ENCODE data around the gene COL11A1. TPM values are rescaled to one million over a fixed set of nuclear protein-coding genes. Genes with fewer than 3 reads are reported as not detected.
"Not testable (repeated sequence)": the region's sequence is repeated elsewhere in the genome, so short reads cannot be mapped to it uniquely, and the experiment has no call there.

Gene COL11A1
- total RNA-seq, 1 donor from 2014 or later = not detected

GRCh38 chr1:102933362-102933761, 175.0 kb downstream of the COL11A1 start:
- intact Hi-C loops (cut with micrococcal nuclease) = not testable (repeated sequence)

DNA sequence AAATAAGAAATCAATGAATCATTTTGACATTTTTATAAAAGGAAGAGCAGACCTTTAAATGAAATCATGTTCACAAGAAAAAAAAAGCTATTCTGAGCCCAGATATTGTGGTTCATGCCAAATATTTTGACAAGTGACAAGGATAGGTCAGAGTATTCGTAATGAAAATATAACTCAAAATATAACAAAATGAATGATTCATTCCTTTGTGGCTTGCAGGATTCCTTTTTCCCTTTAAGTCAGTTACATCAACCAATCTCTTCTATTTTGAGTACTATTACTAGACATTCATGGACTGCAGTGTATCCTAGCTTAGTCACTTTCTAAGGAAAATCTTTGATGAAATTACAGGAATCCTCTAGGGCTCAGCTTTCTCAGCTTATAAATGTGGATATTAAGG, 188.7 kb downstream of the COL11A1 start:
- intact Hi-C loops (cut with micrococcal nuclease) = no loop called here

DNA sequence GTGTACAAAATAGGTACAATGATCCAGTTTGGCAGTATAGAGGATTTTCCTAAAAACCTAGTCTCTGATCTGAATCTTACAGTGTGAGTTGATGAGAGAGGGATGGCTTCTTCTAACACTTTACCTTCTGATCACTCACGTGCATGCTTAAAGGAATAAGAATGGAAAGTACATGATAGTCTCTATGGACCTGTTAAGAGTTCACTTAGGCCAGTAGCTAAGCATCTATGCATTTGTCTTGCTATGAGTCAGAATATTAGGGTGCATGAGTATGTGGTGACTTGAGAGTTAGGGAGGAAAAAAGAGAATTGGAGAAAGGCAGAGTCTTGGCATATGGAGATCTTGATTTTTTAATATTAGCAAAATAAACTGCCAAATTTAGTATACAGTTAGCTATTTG, 206.3 kb downstream of the COL11A1 start:
- intact Hi-C loops (cut with micrococcal nuclease) = no loop called here

DNA sequence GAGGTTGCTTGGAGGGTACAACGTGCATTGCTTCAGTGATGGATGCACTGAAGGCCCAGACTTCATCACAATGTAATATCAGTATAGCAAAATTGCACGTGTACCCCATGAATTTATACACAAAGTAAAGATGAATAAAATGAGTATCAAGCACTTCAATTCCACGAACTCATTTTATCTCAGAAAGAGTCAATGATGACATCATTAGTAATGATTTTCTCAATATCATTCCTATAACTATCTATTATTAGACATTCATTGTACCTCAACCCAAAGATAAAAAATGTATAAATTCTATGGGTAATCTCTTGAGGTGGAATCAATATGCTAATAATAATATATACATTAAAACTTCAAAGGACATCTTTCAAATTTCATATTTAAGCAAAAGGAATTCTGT, 208.4 kb downstream of the COL11A1 start:
- intact Hi-C loops (cut with micrococcal nuclease) = no loop called here

DNA sequence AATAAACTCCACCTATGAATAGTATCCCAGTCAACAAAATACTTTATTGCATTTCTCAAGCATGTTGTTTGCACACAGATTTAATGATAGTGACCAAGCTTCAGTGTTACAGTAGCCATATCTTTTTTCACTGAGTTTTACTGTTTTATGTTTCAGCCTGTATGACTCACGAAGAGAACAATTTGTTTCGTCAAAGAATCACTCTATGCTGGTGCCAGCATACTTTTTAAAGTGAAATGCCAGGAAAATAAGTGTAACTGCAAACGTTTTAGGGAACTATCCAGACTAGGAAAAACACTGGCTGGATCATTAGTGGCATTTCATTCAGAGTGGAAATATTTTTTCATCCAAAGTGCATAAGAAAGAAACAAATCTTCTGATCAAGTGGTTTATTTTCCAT, 210.8 kb downstream of the COL11A1 start:
- intact Hi-C loops (cut with micrococcal nuclease) = no loop called here

DNA sequence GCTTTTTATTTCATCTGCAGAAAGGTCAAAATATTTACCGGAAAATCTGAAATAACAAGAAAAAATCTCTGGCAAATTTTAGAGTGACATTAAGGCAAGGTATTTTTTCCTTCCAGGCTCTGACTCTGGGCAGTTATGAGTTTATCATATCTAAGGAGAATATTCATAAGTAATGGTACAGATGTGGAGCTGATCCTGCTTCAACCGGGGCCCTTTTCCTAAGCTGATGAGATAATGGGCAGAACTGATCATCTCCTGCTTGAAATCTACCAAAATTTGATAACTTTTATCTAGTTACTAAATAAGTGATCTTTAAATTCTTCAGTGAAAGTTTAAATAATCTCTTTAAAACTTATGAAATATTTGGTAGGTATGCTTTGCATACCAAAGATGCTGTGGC, 211.6 kb downstream of the COL11A1 start:
- intact Hi-C loops (cut with micrococcal nuclease) = no loop called here

DNA sequence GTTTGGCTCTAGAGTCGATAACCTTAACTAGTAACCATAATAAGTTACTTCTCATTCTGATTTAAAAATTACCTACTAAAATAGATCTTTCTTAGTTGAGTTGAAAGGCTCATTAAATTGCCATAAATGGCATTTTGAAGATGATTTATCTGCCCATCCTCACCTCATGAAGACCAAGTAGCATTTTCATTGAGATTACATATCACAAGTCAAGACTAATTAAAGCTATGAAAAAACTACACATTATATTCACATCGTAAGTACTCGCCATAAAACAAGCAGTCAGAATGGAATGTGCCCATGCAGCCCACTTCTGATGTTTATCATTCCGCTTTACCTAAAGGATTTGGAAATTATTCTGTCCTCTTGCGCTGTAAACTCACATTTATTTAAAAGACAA, 212.0 kb downstream of the COL11A1 start:
- intact Hi-C loops (cut with micrococcal nuclease) = no loop called here

DNA sequence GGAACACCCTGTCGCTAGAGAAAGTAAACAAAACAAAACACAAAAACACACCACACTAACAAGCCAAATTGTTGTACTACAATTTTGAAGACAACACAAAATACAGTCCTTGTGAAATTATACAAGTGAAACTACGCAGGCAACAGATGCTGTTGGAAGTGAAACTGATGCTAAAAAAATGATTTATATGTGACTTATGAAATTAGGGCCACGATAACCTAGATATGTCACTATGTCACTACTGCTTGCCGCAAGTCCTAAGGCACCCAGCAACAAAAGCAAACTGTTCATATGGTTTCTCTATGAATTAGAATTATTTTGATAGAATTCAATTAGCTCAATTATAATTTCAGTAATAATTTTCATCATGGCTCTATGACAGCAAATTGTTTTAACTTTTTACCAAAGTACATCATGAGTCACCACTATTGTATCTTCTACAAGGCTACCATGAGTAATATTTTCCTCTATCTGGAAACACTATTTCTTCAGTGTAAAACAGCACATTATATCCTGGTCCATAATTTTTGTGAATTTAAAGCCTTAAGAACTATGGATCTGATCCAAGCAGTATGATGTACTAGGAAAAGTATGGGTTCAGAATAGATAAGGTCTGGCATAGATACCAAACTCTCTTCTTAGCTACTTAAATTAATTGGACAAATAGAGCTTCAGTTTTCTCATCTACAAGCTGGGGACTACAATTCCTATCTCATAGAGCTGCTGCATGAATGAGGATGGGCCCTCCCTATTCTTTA, 216.3 kb downstream of the COL11A1 start:
- intact Hi-C loops (cut with micrococcal nuclease) = no loop called here

GRCh38 chr1:102886638-102887037, 221.7 kb downstream of the COL11A1 start:
- intact Hi-C loops (cut with micrococcal nuclease) = no loop called here

DNA sequence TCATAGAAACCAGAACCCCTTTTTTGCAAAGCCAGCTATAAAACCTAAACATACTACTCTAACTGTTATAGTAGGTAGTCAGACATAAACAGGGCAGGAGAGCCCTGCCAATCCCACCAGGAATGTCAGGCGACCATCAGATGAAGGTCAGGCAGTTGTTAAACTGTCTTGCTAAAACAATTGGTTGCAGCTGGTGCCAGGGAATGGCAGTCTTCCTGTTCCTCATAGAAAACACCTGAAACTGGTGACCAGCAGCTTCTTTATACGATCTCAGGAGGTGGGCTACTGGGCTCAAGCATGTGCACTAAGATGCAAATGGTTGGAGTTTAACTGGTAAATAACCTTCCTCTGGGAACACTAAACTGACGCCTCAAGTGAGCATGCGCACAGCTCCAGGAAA, 224.1 kb downstream of the COL11A1 start:
- intact Hi-C loops (cut with micrococcal nuclease) = no loop called here

DNA sequence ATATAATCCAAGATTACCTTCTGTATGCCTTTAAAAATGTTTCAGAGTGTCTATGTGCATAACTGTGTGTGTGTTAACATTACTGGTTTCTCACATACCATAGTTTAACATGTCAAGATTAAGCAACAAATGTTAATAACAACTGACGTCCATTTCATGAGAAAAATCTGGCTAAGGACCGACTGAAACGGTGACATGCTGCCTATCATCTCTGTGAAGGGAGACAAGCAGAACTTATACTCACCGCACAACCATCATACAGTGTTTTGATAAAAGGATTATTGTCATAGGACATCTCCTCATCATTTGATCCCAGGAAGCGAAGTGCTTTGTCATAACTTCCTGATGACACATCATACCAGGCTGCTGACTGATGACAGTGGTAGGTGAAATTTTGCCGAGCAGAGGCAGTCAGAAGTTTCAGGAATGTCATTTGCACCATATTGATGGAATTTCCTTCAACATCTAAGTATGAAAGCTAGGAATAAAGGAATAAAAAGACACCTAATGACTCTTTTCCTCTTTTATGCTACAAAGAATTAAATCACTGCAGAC, 228.8 kb downstream of the COL11A1 start:
- intact Hi-C loops (cut with micrococcal nuclease) = no loop called here

- intact Hi-C loops (cut with micrococcal nuclease) = no loop called here
Measured at GRCh38 chr1:102875756-102876155, 232.6 kb downstream of the COL11A1 start.

GRCh38 chr1:102872526-102872925, 235.8 kb downstream of the COL11A1 start:
- intact Hi-C loops (cut with micrococcal nuclease) = no loop called here

- intact Hi-C loops (cut with micrococcal nuclease) = no loop called here
Measured at GRCh38 chr1:102872097-102872496, 236.2 kb downstream of the COL11A1 start.

DNA sequence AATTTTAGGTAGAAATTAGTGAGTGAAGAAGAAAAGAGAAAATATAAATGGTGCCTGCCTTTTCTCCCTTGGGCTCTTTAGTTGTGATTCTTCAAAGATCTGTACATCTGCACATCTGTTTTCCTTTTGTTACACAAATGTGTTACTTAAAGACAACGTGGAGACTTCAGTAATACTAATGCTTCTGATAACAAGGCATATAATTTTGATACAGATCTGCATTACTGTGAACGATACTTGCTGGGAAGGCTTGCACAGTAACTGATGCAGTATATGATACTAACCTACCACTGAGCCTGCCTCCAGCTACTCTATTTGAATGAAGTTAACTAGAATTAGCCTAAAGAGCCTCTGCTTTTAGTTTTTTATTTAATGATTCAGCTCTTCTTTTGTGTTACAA, 244.6 kb downstream of the COL11A1 start:
- intact Hi-C loops (cut with micrococcal nuclease) = no loop called here

DNA sequence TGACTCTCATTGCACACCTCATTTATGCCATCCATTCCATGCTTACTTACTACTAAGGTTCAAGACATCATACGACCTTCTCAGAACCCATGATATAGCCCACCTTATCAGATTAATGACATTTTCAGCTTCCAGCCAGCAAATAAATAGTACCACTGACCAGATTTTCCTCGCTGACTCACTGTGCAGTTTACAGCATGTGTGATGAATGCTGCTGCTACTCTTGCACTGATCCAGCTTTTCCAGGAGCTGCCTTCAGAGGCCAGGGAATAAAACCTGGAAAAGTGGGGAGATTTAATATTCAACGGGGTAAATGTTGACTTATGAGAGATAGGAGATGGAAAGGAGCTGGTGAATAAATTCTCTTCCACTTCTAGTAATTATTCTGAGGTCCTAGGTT, 247.1 kb downstream of the COL11A1 start:
- intact Hi-C loops (cut with micrococcal nuclease) = no loop called here

DNA sequence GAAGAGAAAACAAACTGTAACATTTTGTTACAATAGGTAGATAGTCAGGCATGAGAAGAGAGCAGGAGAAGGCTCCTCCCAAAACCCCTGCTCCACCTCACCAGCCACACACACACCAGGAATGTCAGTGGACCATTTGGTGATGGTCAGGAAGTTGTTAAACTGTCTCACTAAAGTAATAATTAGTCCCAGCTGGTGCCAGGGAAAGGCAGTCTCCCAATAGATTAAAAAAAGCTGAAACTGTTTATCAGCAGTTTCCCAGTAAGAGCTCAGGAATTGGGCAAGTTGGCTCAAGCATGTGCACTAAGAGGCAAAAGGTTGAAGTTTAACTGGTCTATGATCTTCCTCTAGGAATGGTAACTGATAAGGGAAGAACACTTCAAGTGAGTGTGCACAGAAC, 249.6 kb downstream of the COL11A1 start:
- intact Hi-C loops (cut with micrococcal nuclease) = no loop called here

DNA sequence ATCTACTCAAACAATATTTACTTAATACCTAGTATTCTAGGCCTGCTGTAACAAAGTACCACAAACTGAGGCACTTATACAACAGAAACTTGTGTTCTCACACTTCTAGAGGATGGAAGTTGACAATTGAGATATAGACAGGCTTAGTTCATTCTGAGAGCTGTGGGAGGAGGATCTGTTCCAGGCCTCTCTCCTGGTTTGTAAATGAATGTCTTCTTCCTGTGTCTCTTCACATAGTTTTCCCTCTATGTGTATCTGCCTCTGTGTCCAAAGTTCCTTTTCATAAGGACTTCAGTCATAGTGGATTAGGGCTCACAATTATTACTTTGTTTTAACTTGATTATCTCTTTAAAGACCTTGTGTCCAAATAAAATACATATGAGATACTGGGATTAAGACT, 251.1 kb downstream of the COL11A1 start:
- intact Hi-C loops (cut with micrococcal nuclease) = no loop called here

- intact Hi-C loops (cut with micrococcal nuclease) = no loop called here
Measured at GRCh38 chr1:102853701-102854187, 254.6 kb downstream of the COL11A1 start.

DNA sequence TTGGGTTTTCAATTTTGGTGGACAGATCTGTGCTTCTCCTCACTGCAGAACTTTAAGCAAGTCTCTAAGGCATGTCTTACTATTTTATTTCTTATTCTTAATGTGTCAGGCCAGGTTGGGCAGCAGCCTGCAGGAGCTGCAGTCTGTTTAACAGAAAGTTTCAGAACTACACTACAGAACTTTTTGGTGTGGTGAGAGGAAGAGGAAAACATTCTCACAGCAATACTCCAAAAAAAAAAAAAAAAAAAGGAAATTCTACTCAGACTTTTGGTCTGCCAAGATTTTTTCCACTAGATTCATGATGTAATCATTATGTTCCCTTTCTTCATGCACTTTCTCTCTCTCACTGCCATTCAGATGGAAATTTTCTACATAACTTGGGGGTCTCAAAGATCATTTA, 255.2 kb downstream of the COL11A1 start:
- intact Hi-C loops (cut with micrococcal nuclease) = no loop called here

DNA sequence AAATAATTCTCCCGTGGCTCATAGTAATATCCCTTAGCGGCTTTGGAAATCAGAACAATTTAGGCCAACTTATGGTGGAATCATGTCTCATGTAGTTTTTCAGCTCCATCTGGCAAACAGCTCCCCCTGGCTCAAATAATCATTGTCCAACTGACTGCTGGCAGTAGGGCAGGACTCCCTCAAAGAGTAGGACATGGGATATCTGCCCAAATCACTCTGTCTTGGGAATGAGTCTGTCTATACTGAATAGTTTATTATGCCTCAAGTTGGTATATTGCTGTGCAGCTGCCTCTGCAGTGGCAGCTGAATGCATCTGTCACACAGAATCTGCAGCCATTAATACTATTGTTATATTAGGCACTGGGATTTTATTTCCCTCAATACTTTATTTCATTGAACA, 255.7 kb downstream of the COL11A1 start:
- intact Hi-C loops (cut with micrococcal nuclease) = no loop called here

GRCh38 chr1:102851616-102852015, 256.7 kb downstream of the COL11A1 start:
- intact Hi-C loops (cut with micrococcal nuclease) = no loop called here

DNA sequence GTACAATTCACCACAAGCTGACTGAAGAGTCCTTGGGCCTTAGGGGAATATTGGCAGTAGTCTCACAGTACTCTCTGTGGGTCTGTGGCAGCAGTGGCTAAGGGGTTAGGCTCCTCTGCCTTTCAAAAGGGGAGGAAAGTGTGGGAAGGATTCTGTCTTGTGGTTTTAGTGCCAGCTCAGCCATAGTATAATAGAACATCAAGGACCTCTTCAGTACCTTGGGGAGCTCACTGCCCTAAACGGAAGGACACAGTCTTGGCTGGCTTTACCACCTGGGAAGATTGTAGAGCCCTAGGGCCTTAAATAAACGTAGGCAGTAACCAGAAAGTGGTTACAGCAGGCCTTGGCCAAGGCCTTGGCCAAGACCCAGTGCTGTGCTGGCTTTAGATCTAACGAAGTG, 265.7 kb downstream of the COL11A1 start:
- intact Hi-C loops (cut with micrococcal nuclease) = no loop called here
